A549 (cell line): ENCODE data around the gene PIK3CB. TPM values are rescaled to one million over a fixed set of nuclear protein-coding genes. Genes with fewer than 3 reads are reported as not detected.
A peak's percentile ranks its signal among the peaks of the same experiment; 100 is the strongest.

ENCODE experiments used
- ATAC-seq, 2 experiments: fragments of 200-7000 bp in 1 of 2; fragments of >200 bp in 1 of 2; cut with Nextera tagmentation in 1 of 2; cut with Tn5 transposase in 1 of 2; 3 replicates each; pipeline versions ENCODE4 v1.8.0 to v1.9.1; 2018 to 2020; ENCODE audit warnings: mild to moderate bottlenecking in 1 of 2, moderate library complexity in 1 of 2
- CTCF ChIA-PET: fragments of 300-600 bp; sonication (Branson Sonifier 250); formaldehyde crosslinking; extraction: SDS; loops from one replicate; lab custom pipeline; 2021; ENCODE audit warnings: antibody characterized with exemption, inconsistent platforms; lab: Yijun Ruan, JAX
- POLR2A ChIA-PET: fragments of 350-600 bp; formaldehyde crosslinking; extraction: SDS; loops from one replicate; lab custom pipeline; 2021; ENCODE audit warnings: antibody characterized with exemption, inconsistent platforms; lab: Yijun Ruan, JAX
- DNase-seq, 2 experiments: peaks; one replicate each; pipeline versions ENCODE4 v3.0.0 to v3.0.0-alpha.2; 2011 to 2016; ENCODE audit warnings: low read depth in 1 of 2, low spot score in 1 of 2
- FAIRE-seq: peaks from 2 replicates; lab custom pipeline; 2011; peaks lifted over from hg19 to GRCh38; lab: Jason Lieb, UNC
- H3K27ac ChIP-seq, 2 experiments: fragments of >200 bp; sonication (Bioruptor Twin); formaldehyde crosslinking; 3 replicates each; pipeline ENCODE4 v1.5.1; 2016 to 2017
- H3K4me1 ChIP-seq: fragments of >200 bp; sonication (Bioruptor Twin); formaldehyde crosslinking; 3 replicates; pipeline ENCODE4 v1.6.1; 2016
- H3K4me2 ChIP-seq: fragments of >200 bp; sonication (Bioruptor Twin); formaldehyde crosslinking; 3 replicates; pipeline ENCODE4 v1.6.1; 2016
- H3K4me3 ChIP-seq: fragments of >200 bp; sonication (Bioruptor Twin); formaldehyde crosslinking; 3 replicates; pipeline ENCODE4 v1.5.1; 2016
- H3K9me3 ChIP-seq: fragments of >200 bp; sonication (Bioruptor Twin); formaldehyde crosslinking; 3 replicates; pipeline ENCODE4 v1.6.1; 2016
- BHLHE40 ChIP-seq: IDR thresholded peaks from 2 replicates; pipeline ENCODE4 v1.6.1; 2012; ENCODE audit warnings: low read depth, low read length, inconsistent platforms
- CBX8 ChIP-seq: fragments of 200-600 bp; sonication (generic); IDR thresholded peaks from 2 replicates; pipeline ENCODE4 v1.6.1; 2016
- CHD2 ChIP-seq: fragments of 150-350 bp; IDR thresholded peaks from 2 replicates; pipeline ENCODE4 v1.6.1; 2014; ENCODE audit warnings: low read length; ENCODE audit not compliant: partially characterized antibody
- CHD4 ChIP-seq: fragments of 200-600 bp; sonication (generic); IDR thresholded peaks from 2 replicates; pipeline ENCODE4 v1.6.1; 2016; ENCODE audit warnings: antibody characterized with exemption, mild to moderate bottlenecking, borderline replicate concordance
- EHF ChIP-seq: fragments of 250-450 bp; sonication (Bioruptor Pico); IDR thresholded peaks from 2 replicates; pipeline ENCODE4 v1.5.0; 2020; ENCODE audit warnings: mild to moderate bottlenecking
- EP300 ChIP-seq, 2 experiments: fragments of >200 bp; sonication (Bioruptor Twin); formaldehyde crosslinking; IDR thresholded peaks; 2 replicates in 1 of 2; 3 replicates in 1 of 2; pipeline ENCODE4 v1.6.1; 2016 to 2017
- ESRRA ChIP-seq: fragments of 150-350 bp; IDR thresholded peaks from 2 replicates; pipeline ENCODE4 v1.6.1; 2014; ENCODE audit warnings: mild to moderate bottlenecking, low read length, borderline replicate concordance
- FOSB ChIP-seq: fragments of 250-450 bp; sonication (Bioruptor Pico); IDR thresholded peaks from 2 replicates; pipeline ENCODE4 v1.5.0; 2020; ENCODE audit warnings: mild to moderate bottlenecking, moderate library complexity
- FOSL2 ChIP-seq, 2 experiments: fragments of 450-650 bp in 1 of 2; fragments of >200 bp in 1 of 2; sonication (Bioruptor Twin) in 1 of 2; formaldehyde crosslinking; IDR thresholded peaks; 2 replicates each; pipeline versions ENCODE4 v1.5.0 to v1.6.1; 2016 to 2020; ENCODE audit warnings: mild to moderate bottlenecking in 1 of 2, moderate library complexity in 1 of 2
- FOXS1 ChIP-seq: fragments of 250-450 bp; sonication (Bioruptor Pico); IDR thresholded peaks from 2 replicates; pipeline ENCODE4 v1.5.0; 2020; ENCODE audit warnings: mild to moderate bottlenecking, moderate library complexity
- HOXB13 ChIP-seq: fragments of 250-450 bp; sonication (Bioruptor Pico); IDR thresholded peaks from 2 replicates; pipeline ENCODE4 v1.5.0; 2020; ENCODE audit warnings: low read depth, mild to moderate bottlenecking, moderate library complexity
- HOXB5 ChIP-seq: fragments of 250-450 bp; sonication (Bioruptor Pico); IDR thresholded peaks from 2 replicates; pipeline ENCODE4 v1.5.0; 2020; ENCODE audit warnings: mild to moderate bottlenecking, moderate library complexity
- MAZ ChIP-seq: fragments of 150-350 bp; IDR thresholded peaks from 2 replicates; pipeline ENCODE4 v1.6.1; 2014; ENCODE audit warnings: antibody characterized with exemption, low read depth, low read length, borderline replicate concordance
- NFE2L2 ChIP-seq: fragments of 150-350 bp; conservative IDR thresholded peaks from 2 replicates; pipeline ENCODE4 v1.6.1; 2014; ENCODE audit warnings: low read length
- RFX5 ChIP-seq: fragments of 450-650 bp; IDR thresholded peaks from 2 replicates; pipeline ENCODE4 v1.7.1; 2014; ENCODE audit warnings: antibody characterized with exemption, mild to moderate bottlenecking, moderate library complexity
- SREBF2 ChIP-seq: fragments of 450-650 bp; IDR thresholded peaks from 2 replicates; pipeline ENCODE4 v1.6.1; 2014; ENCODE audit warnings: mild to moderate bottlenecking, moderate library complexity
- TFCP2L1 ChIP-seq: fragments of 250-450 bp; sonication (Bioruptor Pico); IDR thresholded peaks from 2 replicates; pipeline ENCODE4 v1.5.0; 2021; ENCODE audit warnings: mild to moderate bottlenecking
- ZNF302 ChIP-seq: fragments of 250-450 bp; sonication (Bioruptor Pico); IDR thresholded peaks from 2 replicates; pipeline ENCODE4 v1.9.0; 2021; ENCODE audit warnings: inconsistent platforms, mild to moderate bottlenecking, moderate library complexity
- WGBS: methylation state at CpG from one replicate; pipeline ENCODE4 v1.1.6; 2017; ENCODE audit errors: missing lambda C conversion rate; 5-methylcytosine and 5-hydroxymethylcytosine counted together
- polyA plus RNA-seq, 4 experiments: library from polyadenylated mRNA; depleted of rRNA in 3 of 4; stranded (reverse); fragments of >200 nt; fragmentation: RNase III in 1 of 4; extraction: RNeasy Plus Mini Kit Qiagen cat#74134 plus additional on column Dnase treatment in 1 of 4; gene quantifications; 2 replicates in 3 of 4; 3 replicates in 1 of 4; pipeline ENCODE4 v1.2.3, GENCODE V29; 2011 to 2017
- TF ChIP-seq, protein P1 (sequence below): IDR thresholded peaks from 2 replicates; pipeline ENCODE4 v1.6.1; 2012; ENCODE audit warnings: low read depth, borderline replicate concordance
- TF ChIP-seq, protein P2 (sequence below): fragments of >200 bp; sonication (Bioruptor Twin); formaldehyde crosslinking; IDR thresholded peaks from 2 replicates; pipeline ENCODE4 v1.6.1; 2016
- TF ChIP-seq, protein P3 (sequence below): fragments of 250-450 bp; sonication (Bioruptor Pico); IDR thresholded peaks from 2 replicates; pipeline ENCODE4 v1.5.0; 2021; ENCODE audit warnings: mild to moderate bottlenecking, moderate library complexity, borderline replicate concordance
- TF ChIP-seq, protein P4 (sequence below): fragments of 150-350 bp; IDR thresholded peaks from 2 replicates; pipeline ENCODE4 v1.6.1; 2014; ENCODE audit warnings: low read depth, mild to moderate bottlenecking, low read length

The PIK3CB gene
- polyA plus RNA-seq, 2 of the 4 experiments (the other 2 are of a cell fraction), result 20.7 to 23.3 TPM

DNA sequence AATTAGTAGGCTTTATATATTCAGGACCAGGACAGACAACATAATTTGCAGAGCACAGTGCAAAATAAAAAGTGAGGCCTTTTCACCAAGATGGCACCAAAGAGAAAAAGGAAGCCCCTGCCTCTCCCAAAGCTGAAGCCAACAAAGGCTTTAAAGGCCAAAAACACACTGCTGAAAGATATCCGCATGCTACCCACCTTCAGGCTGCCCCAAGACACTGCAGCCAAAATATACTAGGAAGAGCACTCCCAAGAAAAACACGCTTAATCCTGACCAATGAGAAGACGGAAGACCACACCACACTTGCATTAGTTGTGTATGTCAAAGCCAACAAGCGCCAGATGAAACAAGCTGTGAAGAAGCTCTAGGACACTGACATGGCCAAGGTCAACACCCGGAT, 38.0 kb downstream of the PIK3CB start:
- ChIA-PET POLR2A (interaction anchor here (1.6 kb wide), 1 partner anchor 27 kb away, joined by 3 read pairs; no protein-coding TSS in a partner anchor), CTCF (interaction anchor here (1.1 to 2.8 kb wide), 2 partner anchors 9 to 119 kb away, joined by 4 to 12 read pairs; no protein-coding TSS in a partner anchor)
- TF ChIP-seq, protein P1, sequence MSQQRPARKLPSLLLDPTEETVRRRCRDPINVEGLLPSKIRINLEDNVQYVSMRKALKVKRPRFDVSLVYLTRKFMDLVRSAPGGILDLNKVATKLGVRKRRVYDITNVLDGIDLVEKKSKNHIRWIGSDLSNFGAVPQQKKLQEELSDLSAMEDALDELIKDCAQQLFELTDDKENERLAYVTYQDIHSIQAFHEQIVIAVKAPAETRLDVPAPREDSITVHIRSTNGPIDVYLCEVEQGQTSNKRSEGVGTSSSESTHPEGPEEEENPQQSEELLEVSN, result no peak
- TF ChIP-seq HOXB13 (CRISPR knock-in tag), result no peak
- H3K9me3 ChIP-seq, result no peaks in the 10 kb centered on the region
- FAIRE-seq (no peak), DNase-seq (no peak), ATAC-seq (no peak)
- no peak overlapping the region for H3K27ac ChIP-seq
- no peaks in the 10 kb centered on the region for H3K4me1 ChIP-seq
- H3K4me3 ChIP-seq, result no peak overlapping the region
- H3K4me2 ChIP-seq, result no peak overlapping the region
- WGBS, result 94% methylated on average over 5 of the region's 5 CpGs

DNA sequence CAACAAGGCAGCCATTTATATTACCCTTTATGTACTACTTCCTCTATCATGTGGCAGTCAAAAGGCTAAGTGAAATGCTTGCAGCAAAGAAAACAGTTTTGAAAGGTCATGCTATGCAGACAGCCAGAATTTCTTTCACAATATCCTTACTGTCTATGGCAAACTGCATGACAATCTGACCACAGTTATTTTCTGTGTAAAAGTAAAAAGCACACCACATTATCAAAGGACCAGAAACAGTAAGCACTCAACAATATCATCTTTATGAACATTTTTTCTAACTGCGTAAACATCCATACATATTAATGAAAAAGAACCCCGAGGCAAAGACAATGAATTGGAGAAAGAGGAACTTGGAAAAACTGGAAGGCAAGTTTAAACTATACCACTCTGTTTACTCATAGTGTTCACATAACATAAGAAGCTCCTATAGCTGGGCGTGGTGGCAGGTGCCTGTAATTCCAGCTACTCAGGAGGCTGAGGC, 47.9 kb downstream of the PIK3CB start:
- peak overlapping the region; percentile 40 for H3K4me2 ChIP-seq
- WGBS, result 40% methylated on average over 3 of the region's 3 CpGs
- H3K9me3 ChIP-seq, result no peaks in the 10 kb centered on the region
- DNase-seq, result peak in 1 of 2 experiments; percentile 20
- ChIA-PET CTCF (interaction anchor here (1.0 to 1.7 kb wide), 3 partner anchors 11 to 129 kb away, joined by 3 to 7 read pairs (median 3); no protein-coding TSS in a partner anchor), POLR2A (no interaction called here)
- FAIRE-seq, result no peak
- H3K4me1 ChIP-seq, result peaks cover 27% of the 10 kb centered on the region
- TF ChIP-seq, protein P2, sequence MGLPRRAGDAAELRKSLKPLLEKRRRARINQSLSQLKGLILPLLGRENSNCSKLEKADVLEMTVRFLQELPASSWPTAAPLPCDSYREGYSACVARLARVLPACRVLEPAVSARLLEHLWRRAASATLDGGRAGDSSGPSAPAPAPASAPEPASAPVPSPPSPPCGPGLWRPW, result no peak
- TF ChIP-seq CHD2 (no peak), EP300 (IDR thresholded peaks at IDR 0.05) (no peak), RFX5 (no peak), SREBF2 (no peak), FOSB (CRISPR knock-in tag) (no peak), CBX8 (no peak), NFE2L2 (no peak), EHF (CRISPR knock-in tag) (no peak), ZNF302 (no peak), MAZ (no peak), ESRRA (no peak), TFCP2L1 (CRISPR knock-in tag) (no peak), FOXS1 (CRISPR knock-in tag) (no peak), BHLHE40 (no peak), HOXB5 (CRISPR knock-in tag) (no peak), CHD4 (no peak), FOSL2 (IDR thresholded peaks at IDR 0.05) (no peak), FOSL2 (CRISPR knock-in tag; IDR thresholded peaks at IDR 0.05) (no peak)
- TF ChIP-seq, protein P3, sequence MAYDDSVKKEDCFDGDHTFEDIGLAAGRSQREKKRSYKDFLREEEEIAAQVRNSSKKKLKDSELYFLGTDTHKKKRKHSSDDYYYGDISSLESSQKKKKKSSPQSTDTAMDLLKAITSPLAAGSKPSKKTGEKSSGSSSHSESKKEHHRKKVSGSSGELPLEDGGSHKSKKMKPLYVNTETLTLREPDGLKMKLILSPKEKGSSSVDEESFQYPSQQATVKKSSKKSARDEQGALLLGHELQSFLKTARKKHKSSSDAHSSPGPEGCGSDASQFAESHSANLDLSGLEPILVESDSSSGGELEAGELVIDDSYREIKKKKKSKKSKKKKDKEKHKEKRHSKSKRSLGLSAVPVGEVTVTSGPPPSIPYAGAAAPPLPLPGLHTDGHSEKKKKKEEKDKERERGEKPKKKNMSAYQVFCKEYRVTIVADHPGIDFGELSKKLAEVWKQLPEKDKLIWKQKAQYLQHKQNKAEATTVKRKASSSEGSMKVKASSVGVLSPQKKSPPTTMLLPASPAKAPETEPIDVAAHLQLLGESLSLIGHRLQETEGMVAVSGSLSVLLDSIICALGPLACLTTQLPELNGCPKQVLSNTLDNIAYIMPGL (CRISPR knock-in tag), result no peak
- TF ChIP-seq, protein P4, sequence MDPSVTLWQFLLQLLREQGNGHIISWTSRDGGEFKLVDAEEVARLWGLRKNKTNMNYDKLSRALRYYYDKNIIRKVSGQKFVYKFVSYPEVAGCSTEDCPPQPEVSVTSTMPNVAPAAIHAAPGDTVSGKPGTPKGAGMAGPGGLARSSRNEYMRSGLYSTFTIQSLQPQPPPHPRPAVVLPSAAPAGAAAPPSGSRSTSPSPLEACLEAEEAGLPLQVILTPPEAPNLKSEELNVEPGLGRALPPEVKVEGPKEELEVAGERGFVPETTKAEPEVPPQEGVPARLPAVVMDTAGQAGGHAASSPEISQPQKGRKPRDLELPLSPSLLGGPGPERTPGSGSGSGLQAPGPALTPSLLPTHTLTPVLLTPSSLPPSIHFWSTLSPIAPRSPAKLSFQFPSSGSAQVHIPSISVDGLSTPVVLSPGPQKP, result no peak
- no peak overlapping the region for H3K4me3 ChIP-seq
- peak overlapping the region in 1 of 2 experiments; percentile 53; a peak in 1 of 6 replicates for H3K27ac ChIP-seq
- peak; percentile 24 to 63; a peak in 2 of 6 replicates for ATAC-seq
